Measurements from ENCODE around the gene ZNF615.
"Not testable (repeated sequence)": the region's sequence is repeated elsewhere in the genome, so short reads cannot be mapped to it uniquely, and the experiment has no call there.

Gene ZNF615

GRCh38 chr19:51980116-51980736 is 27.8 kb downstream of the ZNF615 start:
- no peak overlapping the region for H3K4me3 ChIP-seq (ENCODE audit: low read depth, low read length)
- CTCF ChIA-PET, result no interaction called here
- POLR2A ChIA-PET, result no interaction called here
- TF ChIP-seq, protein P1, sequence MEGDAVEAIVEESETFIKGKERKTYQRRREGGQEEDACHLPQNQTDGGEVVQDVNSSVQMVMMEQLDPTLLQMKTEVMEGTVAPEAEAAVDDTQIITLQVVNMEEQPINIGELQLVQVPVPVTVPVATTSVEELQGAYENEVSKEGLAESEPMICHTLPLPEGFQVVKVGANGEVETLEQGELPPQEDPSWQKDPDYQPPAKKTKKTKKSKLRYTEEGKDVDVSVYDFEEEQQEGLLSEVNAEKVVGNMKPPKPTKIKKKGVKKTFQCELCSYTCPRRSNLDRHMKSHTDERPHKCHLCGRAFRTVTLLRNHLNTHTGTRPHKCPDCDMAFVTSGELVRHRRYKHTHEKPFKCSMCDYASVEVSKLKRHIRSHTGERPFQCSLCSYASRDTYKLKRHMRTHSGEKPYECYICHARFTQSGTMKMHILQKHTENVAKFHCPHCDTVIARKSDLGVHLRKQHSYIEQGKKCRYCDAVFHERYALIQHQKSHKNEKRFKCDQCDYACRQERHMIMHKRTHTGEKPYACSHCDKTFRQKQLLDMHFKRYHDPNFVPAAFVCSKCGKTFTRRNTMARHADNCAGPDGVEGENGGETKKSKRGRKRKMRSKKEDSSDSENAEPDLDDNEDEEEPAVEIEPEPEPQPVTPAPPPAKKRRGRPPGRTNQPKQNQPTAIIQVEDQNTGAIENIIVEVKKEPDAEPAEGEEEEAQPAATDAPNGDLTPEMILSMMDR (IDR thresholded peaks at IDR 0.05; ENCODE audit: insufficient read depth, low read length, missing control alignments), result no peak
- no peak for DNase-seq (ENCODE audit: low read depth, low spot score)

DNA sequence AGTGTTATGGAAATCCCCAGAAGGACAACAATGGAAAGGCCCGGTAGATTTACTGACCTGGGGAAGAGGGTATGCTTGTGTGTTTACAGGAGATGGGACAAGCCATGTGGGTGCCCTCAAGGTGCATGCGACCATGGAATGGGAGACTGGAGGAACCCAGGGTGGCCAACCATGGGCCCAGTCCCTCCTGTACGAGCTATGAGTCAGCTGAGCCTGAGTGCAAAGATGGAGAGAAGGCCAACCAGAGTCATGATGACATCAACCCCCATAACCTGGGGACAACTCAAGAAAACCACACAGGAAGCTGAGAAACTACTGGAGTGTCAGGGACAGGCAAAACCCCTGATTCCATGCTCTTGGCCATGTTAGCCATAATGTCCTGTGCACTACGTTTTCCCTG is 29.1 kb downstream of the ZNF615 start:
- DNase-seq (ENCODE audit: low read depth, low spot score), result no peak
- TF ChIP-seq, protein P1 (IDR thresholded peaks at IDR 0.05; ENCODE audit: insufficient read depth, low read length, missing control alignments), result no peak
- H3K4me3 ChIP-seq (ENCODE audit: low read depth, low read length), result no peak overlapping the region
- POLR2A ChIA-PET, result no interaction called here
- CTCF ChIA-PET, result no interaction called here

- ChIA-PET CTCF (no interaction called here), POLR2A (no interaction called here)
Observed at GRCh38 chr19:51977346-51977745, 30.7 kb downstream of the ZNF615 start.

DNA sequence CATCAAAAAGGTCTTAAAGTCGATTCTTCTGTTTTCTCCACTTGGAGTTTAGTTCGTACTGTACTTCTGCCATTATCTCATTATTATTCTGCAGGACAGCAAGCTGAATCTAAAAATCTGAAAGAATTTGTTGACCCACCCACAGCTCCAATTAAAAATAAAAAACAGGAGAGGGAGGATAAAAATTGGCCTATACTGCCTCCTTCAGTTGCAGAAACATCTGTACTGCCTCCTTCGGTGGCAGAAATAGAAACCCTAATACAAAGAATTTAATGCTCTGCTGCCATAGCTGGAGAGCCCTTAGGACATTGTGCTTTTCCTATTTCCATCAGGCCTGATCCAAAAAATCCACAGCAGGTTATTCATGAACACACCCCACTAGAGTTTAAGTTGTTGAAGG is 31.2 kb downstream of the ZNF615 start:
- no peak overlapping the region for H3K4me3 ChIP-seq (ENCODE audit: low read depth, low read length)
- TF ChIP-seq, protein P1 (IDR thresholded peaks at IDR 0.05; ENCODE audit: insufficient read depth, low read length, missing control alignments), result no peak
- ChIA-PET POLR2A (no interaction called here), CTCF (no interaction called here)
- no peak for DNase-seq (ENCODE audit: low read depth, low spot score)

More at GRCh38 chr19:51977346-51977745, 30.7 kb downstream of the ZNF615 start:
- DNase-seq (ENCODE audit: low read depth, low spot score), result no peak
- no peak overlapping the region for H3K4me3 ChIP-seq (ENCODE audit: low read depth, low read length)
- TF ChIP-seq, protein P1 (IDR thresholded peaks at IDR 0.05; ENCODE audit: insufficient read depth, low read length, missing control alignments), result no peak

DNA sequence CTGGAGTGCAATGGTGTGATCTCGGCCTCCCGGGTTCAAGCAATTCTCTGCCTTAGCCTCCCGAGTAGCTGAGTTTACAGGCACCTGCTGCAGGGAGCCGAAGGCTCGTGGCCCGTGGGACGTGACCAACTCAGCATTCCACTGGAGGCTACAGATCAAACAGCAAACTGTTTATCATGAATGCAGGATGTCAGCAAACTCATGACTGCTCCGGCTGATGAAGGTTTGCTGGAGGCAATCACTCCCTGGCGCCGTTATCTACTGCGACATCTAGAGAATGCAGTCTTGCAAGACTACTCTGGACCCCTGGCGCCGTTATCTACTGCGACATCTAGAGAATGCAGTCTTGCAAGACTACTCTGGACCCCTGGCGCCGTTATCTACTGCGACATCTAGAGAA is 32.2 kb downstream of the ZNF615 start:
- CTCF ChIA-PET, result not testable (repeated sequence)

DNA sequence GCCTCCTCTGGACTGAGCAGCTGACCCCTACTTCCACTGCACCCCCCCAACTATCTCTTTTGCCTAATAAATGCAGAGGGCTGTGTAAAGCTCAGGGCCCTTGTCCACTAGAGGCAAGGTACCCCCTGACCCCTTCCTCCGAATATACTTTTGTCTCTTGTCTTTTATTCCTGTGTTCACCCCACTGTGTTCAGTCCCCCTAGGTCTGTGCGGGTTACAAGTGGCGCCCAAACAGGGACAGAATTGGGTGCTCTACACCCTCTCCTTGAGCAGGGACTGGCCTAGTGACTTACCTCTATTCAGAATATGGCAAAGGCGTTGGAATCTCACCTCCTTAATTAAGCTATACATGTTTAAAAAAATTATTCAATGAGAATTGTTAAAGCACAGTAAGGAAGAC is 36.4 kb downstream of the ZNF615 start:
- TF ChIP-seq, protein P1 (IDR thresholded peaks at IDR 0.05; ENCODE audit: insufficient read depth, low read length, missing control alignments), result no peak
- DNase-seq (ENCODE audit: low read depth, low spot score), result no peak
- ChIA-PET POLR2A (no interaction called here), CTCF (no interaction called here)
- H3K4me3 ChIP-seq (ENCODE audit: low read depth, low read length), result no peak overlapping the region

More for the DNA sequence above, 32.2 kb downstream of the ZNF615 start:
- H3K4me3 ChIP-seq (ENCODE audit: low read depth, low read length); POLR2A ChIA-PET; DNase-seq (ENCODE audit: low read depth, low spot score): not testable (repeated sequence)

- TF ChIP-seq, protein P1 (IDR thresholded peaks at IDR 0.05; ENCODE audit: insufficient read depth, low read length, missing control alignments), result no peak
- ChIA-PET CTCF (no interaction called here), POLR2A (no interaction called here)
- no peak overlapping the region for H3K4me3 ChIP-seq (ENCODE audit: low read depth, low read length)
- no peak for DNase-seq (ENCODE audit: low read depth, low spot score)
Observed at GRCh38 chr19:51970718-51971117, 37.3 kb downstream of the ZNF615 start.
